ENCODE measurements around the gene GLP1R.

DNA sequence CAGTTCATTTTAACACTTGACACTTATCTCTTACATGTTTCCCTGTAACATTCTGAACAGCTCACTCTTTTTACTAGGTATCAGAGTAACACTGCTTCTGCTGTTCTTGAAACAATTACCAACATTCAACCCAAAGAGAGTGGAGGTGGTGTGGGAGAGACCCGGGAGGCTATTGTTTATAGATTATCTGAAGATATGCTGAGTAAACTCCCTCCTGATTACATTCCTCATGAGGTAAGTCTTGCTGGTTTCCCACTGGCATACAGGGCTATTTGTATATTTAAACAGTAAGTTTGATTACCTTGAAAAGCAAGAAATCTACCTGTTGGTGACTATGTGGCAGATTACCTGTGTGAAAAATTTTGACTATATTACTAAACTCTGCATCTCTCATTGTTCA lies 39.8 kb upstream of the GLP1R start:
- TF ChIP-seq FOXM1 (IDR thresholded peaks at IDR 0.05; ENCODE audit: borderline replicate concordance) (no peak), SP1 (IDR thresholded peaks at IDR 0.05) (no peak), FOXK2 (IDR thresholded peaks at IDR 0.05) (no peak), TARDBP (IDR thresholded peaks at IDR 0.05) (no peak), BHLHE40 (IDR thresholded peaks at IDR 0.05; ENCODE audit: borderline replicate concordance) (no peak)
